HL-60 (cell line): ENCODE measurements around the gene RAP1GAP.

Source experiments
- DNase-seq, 2 experiments: peaks; one replicate each; pipeline ENCODE4 v3.0.0-alpha.2; 2010 to 2020; ENCODE audit warnings: low read depth in 1 of 2, low spot score in 1 of 2
- H3K27ac ChIP-seq: fragments of 250-450 bp; sonication (Bioruptor Pico); replicated peaks from 2 replicates; pipeline ENCODE4 v1.5.1; 2020; ENCODE audit warnings: mild to moderate bottlenecking, moderate library complexity
- H3K27me3 ChIP-seq: fragments of 250-450 bp; sonication (Bioruptor Pico); 2 replicates; pipeline ENCODE4 v1.5.1; 2021; ENCODE audit warnings: mild to moderate bottlenecking, moderate library complexity; ENCODE audit not compliant: insufficient read depth, poor library complexity, severe bottlenecking
- H3K4me3 ChIP-seq: replicated peaks from 2 replicates; pipeline ENCODE4 v1.5.1; 2011; ENCODE audit warnings: mild to moderate bottlenecking, control low read depth, low read length; ENCODE audit not compliant: insufficient read depth
- CTCF ChIP-seq: IDR thresholded peaks from one replicate; pipeline ENCODE4 v1.5.1; 2011; ENCODE audit warnings: low read length, control low read depth, inconsistent platforms; ENCODE audit not compliant: insufficient read depth
- GABPA ChIP-seq: IDR thresholded peaks from 2 replicates; pipeline ENCODE4 v1.6.1; 2012; ENCODE audit warnings: low read depth
- POLR2AphosphoS5 ChIP-seq: IDR thresholded peaks from 2 replicates; pipeline ENCODE4 v1.6.1; 2012; ENCODE audit warnings: low read depth
- REST ChIP-seq: IDR thresholded peaks from 2 replicates; pipeline ENCODE4 v1.6.1; 2012; ENCODE audit warnings: low read depth; ENCODE audit not compliant: insufficient replicate concordance
- SPI1 ChIP-seq: IDR thresholded peaks from 2 replicates; pipeline ENCODE4 v1.6.1; 2012; ENCODE audit warnings: low read depth, mild to moderate bottlenecking, borderline replicate concordance

RAP1GAP gene

GRCh38 chr1:21605964-21606705 is 63.0 kb downstream of the RAP1GAP start:
- TF ChIP-seq SPI1 (no peak), REST (no peak), GABPA (no peak)
- DNase-seq, result no peak
- H3K27me3 ChIP-seq, result peaks cover 5% of the 10 kb centered on the region
- H3K27ac ChIP-seq, result no peak overlapping the region
- no peak overlapping the region for H3K4me3 ChIP-seq

- no peak overlapping the region for H3K4me3 ChIP-seq
- no peak for DNase-seq
- no peak overlapping the region for H3K27ac ChIP-seq
- TF ChIP-seq CTCF (no peak), REST (no peak), SPI1 (no peak), POLR2AphosphoS5 (no peak), GABPA (no peak)
- peaks cover 5% of the 10 kb centered on the region for H3K27me3 ChIP-seq
Observed at GRCh38 chr1:21605012-21605715, 64.0 kb downstream of the RAP1GAP start.

GRCh38 chr1:21604208-21604957 is 64.8 kb downstream of the RAP1GAP start:
- DNase-seq, result no peak
- no peak overlapping the region for H3K4me3 ChIP-seq
- no peaks in the 10 kb centered on the region for H3K27me3 ChIP-seq
- H3K27ac ChIP-seq, result no peak overlapping the region
- TF ChIP-seq POLR2AphosphoS5, result no peak
- no peak for TF ChIP-seq GABPA
- no peak for TF ChIP-seq CTCF
- TF ChIP-seq REST, result no peak
- no peak for TF ChIP-seq SPI1
